DND-41 (cell line): ENCODE results near the gene KRTAP10-12.

Experiments
- ATAC-seq: fragments of 200-7000 bp; cut with Tn5 transposase; 3 replicates; pipeline ENCODE4 v1.9.1; 2021; ENCODE audit warnings: low read depth; ENCODE audit not compliant: insufficient read depth
- DNase-seq: peaks from one replicate; pipeline ENCODE4 v3.0.0-alpha.2; 2020
- H2AFZ ChIP-seq: 2 replicates; pipeline ENCODE4 v1.6.0; 2012; ENCODE audit warnings: low read depth, low read length
- H3K27ac ChIP-seq: 2 replicates; pipeline ENCODE4 v1.5.1; 2012; ENCODE audit warnings: low read length, inconsistent platforms
- H3K27me3 ChIP-seq: fragments of 200-600 bp; sonication (generic); 2 replicates; pipeline ENCODE4 v1.6.0; 2012; ENCODE audit warnings: low read length, mild to moderate bottlenecking, inconsistent platforms; ENCODE audit not compliant: insufficient read depth, poor library complexity
- H3K36me3 ChIP-seq: 2 replicates; pipeline ENCODE4 v1.5.1; 2012; ENCODE audit warnings: low read length, inconsistent platforms; ENCODE audit not compliant: insufficient read depth
- H3K4me1 ChIP-seq: 2 replicates; pipeline ENCODE4 v1.5.1; 2012; ENCODE audit warnings: mild to moderate bottlenecking, low read length; ENCODE audit not compliant: insufficient read depth
- H3K4me2 ChIP-seq: 2 replicates; pipeline ENCODE4 v1.6.0; 2012; ENCODE audit warnings: mild to moderate bottlenecking, moderate library complexity, low read length, inconsistent platforms; ENCODE audit not compliant: insufficient read depth
- H3K4me3 ChIP-seq, 2 experiments: fragments of 200-600 bp in 1 of 2; shearing (Covaris generic) in 1 of 2; 2 replicates each; pipeline ENCODE4 v1.5.1; 2012 to 2016; ENCODE audit warnings: inconsistent platforms in 2 of 2, low read length in 2 of 2, mild to moderate bottlenecking in 2 of 2, low read depth in 1 of 2, moderate library complexity in 1 of 2
- H3K79me2 ChIP-seq: 2 replicates; pipeline ENCODE4 v1.6.0; 2012; ENCODE audit warnings: low read length, inconsistent platforms; ENCODE audit not compliant: insufficient read depth
- H3K9ac ChIP-seq: 2 replicates; pipeline ENCODE4 v1.6.0; 2012; ENCODE audit warnings: low read depth, mild to moderate bottlenecking, inconsistent platforms, low read length, moderate library complexity
- H3K9me3 ChIP-seq: 2 replicates; pipeline ENCODE4 v1.5.1; 2012; ENCODE audit warnings: low read length, moderate library complexity, mild to moderate bottlenecking, inconsistent platforms; ENCODE audit not compliant: insufficient read depth, severe bottlenecking
- H4K20me1 ChIP-seq: 2 replicates; pipeline ENCODE4 v1.6.0; 2012; ENCODE audit warnings: low read length; ENCODE audit not compliant: insufficient read depth
- EZH2 ChIP-seq: IDR thresholded peaks from 3 replicates; pipeline ENCODE4 v1.6.1; 2012; ENCODE audit warnings: borderline replicate concordance, low read depth, mild to moderate bottlenecking, moderate library complexity, low read length, inconsistent platforms; ENCODE audit not compliant: severe bottlenecking
- TF ChIP-seq, protein P1 (sequence below): IDR thresholded peaks from 2 replicates; pipeline ENCODE4 v1.5.1; 2012; ENCODE audit warnings: borderline replicate concordance, low read length, moderate library complexity, mild to moderate bottlenecking; ENCODE audit not compliant: poor library complexity, severe bottlenecking; ENCODE audit errors: extremely low read depth

Gene KRTAP10-12

DNA sequence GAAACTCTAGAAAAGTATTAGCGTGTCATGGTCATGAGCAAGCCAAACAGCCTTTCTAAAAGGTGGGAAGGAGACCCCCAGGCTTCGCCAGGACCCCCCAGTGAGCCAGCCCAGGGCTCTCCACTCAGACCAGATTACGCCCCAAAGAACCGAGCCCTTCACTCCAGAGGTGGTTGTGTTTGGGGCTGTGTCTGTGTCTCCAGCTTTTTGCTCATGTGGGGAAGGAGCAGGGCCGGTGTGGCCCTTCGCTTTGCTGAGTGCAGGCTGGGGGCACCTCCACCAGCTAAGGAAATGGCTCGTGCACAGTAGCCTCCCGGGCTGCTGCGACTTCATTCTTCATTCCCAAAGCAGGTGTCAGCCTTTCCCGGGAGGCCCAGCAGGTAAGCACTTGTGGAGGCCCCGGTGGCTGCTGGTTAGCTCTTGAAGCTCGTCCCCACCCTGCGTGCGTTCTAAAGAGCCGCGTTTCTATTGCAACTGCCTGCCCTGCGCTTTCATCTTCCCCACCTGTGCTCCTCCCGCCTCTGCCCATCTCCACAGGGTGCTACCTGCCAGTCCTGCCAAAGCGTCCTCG, 13.9 kb downstream of the KRTAP10-12 start:
- H3K4me1 ChIP-seq, result no peaks in the 10 kb centered on the region
- ATAC-seq (no peak), DNase-seq (no peak)
- no peak overlapping the region for H3K4me2 ChIP-seq
- no peaks in the 10 kb centered on the region; the same call in 1 of the 2 replicates for H4K20me1 ChIP-seq
- H3K4me3 ChIP-seq, result no peak overlapping the region
- H3K9ac ChIP-seq, result no peak overlapping the region
- H3K36me3 ChIP-seq, result no peaks in the 10 kb centered on the region
- no peak overlapping the region for H2AFZ ChIP-seq
- no peaks in the 10 kb centered on the region for H3K79me2 ChIP-seq
- no peak overlapping the region for H3K27ac ChIP-seq
- no peaks in the 10 kb centered on the region for H3K9me3 ChIP-seq
- TF ChIP-seq EZH2, result no peak
- TF ChIP-seq, protein P1, sequence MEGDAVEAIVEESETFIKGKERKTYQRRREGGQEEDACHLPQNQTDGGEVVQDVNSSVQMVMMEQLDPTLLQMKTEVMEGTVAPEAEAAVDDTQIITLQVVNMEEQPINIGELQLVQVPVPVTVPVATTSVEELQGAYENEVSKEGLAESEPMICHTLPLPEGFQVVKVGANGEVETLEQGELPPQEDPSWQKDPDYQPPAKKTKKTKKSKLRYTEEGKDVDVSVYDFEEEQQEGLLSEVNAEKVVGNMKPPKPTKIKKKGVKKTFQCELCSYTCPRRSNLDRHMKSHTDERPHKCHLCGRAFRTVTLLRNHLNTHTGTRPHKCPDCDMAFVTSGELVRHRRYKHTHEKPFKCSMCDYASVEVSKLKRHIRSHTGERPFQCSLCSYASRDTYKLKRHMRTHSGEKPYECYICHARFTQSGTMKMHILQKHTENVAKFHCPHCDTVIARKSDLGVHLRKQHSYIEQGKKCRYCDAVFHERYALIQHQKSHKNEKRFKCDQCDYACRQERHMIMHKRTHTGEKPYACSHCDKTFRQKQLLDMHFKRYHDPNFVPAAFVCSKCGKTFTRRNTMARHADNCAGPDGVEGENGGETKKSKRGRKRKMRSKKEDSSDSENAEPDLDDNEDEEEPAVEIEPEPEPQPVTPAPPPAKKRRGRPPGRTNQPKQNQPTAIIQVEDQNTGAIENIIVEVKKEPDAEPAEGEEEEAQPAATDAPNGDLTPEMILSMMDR, result no peak
- peaks cover 23% of the 10 kb centered on the region for H3K27me3 ChIP-seq

DNA sequence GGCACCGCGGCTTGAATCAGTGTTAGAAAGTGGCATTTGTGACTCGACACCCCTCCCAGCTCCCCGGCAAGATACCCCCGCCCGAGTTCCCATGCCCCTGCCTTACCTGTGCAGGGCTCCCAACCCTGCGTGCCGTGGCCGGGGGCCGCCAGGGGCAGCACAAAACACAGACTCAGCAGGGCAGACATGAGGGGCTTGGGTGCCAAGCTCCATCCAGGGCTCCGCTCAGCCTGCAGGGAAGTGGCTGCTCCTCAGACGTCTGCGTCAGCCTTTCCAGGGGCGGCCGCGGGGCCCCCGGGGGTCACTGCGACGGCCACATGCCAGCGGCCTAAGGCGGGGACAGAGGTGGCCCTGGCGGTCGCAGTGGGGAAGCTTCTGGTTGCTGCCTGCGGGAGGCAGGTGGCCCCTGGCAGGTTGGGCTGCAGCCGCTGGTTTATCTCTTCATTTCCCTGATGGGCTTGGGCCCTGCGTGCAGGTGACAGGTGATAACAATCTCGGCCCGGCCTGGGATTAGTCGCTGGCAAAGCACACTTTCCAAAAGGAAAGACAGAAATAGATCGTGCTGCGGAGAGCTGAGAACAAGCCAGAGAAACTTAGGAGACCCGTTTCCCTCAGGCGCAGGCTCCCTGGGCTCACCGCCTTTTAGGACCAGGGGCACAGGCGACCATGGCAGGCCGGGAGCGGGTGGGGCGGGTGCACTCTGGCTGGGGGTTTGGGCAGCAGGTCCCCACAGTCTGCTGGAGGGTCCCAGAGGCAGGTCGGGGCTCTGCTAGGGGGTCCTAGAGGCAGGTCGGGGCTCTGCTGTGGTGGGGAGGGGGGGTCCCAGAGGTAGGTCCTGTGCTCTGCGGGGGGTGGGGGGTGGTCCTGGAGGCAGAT, 14.6 kb downstream of the KRTAP10-12 start, which contains the start of gene TSPEAR:
Gene TSPEAR, minus strand, starts transcription at position 246 of the 876 bp plus-strand sequence. Its CDS starts 58 bp downstream, at position 188.
- DNase-seq (no peak), ATAC-seq (no peak)
- Histone ChIP-seq H3K27me3 (peaks cover 23% of the 10 kb centered on the region), H3K9me3 (no peaks in the 10 kb centered on the region), H3K4me1 (no peaks in the 10 kb centered on the region), H3K79me2 (no peaks in the 10 kb centered on the region), H3K4me3 (no peak within 1 kb of the TSS), H2AFZ (no peak within 1 kb of the TSS), H3K9ac (no peak within 1 kb of the TSS), H4K20me1 (no peaks in the 10 kb centered on the region; the same call in 1 of the 2 replicates), H3K4me2 (no peak within 1 kb of the TSS), H3K27ac (no peak within 1 kb of the TSS), H3K36me3 (no peaks in the 10 kb centered on the region)
- TF ChIP-seq, protein P1, result no peak

DNA sequence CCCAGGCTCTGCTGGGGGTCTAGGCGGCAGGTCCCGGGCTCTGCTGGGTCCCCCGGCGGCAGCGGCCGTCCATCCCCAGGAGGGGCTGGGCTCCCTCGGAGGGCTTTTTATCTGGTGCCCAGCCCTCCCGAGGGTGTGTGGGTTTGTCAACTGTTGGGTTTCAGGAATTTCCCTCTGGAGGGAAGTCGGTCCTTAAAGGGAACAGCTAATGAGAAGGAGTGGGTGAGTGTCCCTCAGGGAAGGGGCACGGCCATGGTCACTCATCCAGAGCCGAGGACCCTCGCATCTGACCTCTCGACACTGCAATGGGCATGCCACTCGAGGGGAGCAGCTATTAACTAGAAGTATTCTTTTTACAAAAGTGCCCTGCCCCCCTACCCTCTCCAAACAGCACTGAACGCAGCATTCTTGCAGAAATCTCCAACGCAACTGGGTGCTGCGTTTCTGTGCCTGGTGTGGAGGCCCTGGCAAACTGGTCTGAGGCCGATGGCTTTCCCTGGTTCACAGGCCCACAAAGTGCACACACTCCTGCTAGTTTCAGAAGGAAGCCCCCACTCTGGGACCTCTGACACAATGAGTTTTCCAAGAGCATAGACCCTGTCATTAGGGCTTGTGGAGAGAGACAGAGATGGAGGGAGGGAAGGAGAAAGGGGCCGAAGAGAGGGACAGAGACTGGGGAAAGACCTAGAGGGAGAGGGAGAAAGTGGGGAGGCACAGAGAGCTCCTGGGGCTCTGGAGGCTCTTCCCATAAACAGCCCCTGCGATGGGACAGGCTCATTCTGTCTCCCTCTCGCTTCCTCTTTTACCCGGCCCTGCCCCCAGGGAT, 15.4 kb downstream of the KRTAP10-12 start:
- H3K4me2 ChIP-seq, result no peak overlapping the region
- H3K27me3 ChIP-seq, result peaks cover 23% of the 10 kb centered on the region
- no peak overlapping the region for H3K4me3 ChIP-seq
- H3K36me3 ChIP-seq, result no peaks in the 10 kb centered on the region
- no peak overlapping the region for H2AFZ ChIP-seq
- TF ChIP-seq, protein P1, result no peak
- TF ChIP-seq EZH2, result no peak
- H3K9ac ChIP-seq, result no peak overlapping the region
- H3K79me2 ChIP-seq, result no peaks in the 10 kb centered on the region
- no peaks in the 10 kb centered on the region for H3K4me1 ChIP-seq
- H3K27ac ChIP-seq, result no peak overlapping the region
- DNase-seq, result no peak
- H4K20me1 ChIP-seq, result no peaks in the 10 kb centered on the region; the same call in 1 of the 2 replicates
- no peaks in the 10 kb centered on the region for H3K9me3 ChIP-seq
- ATAC-seq, result no peak
